Gastrocnemius medialis (tissue), 4 donors: Measurements from ENCODE around the gene BPGM. TPM values are rescaled to one million over a fixed set of nuclear protein-coding genes. Genes with fewer than 3 reads are reported as not detected.

Experiments
- ATAC-seq, 2 donors: fragments of 150-250 bp; one replicate each; pipeline ENCODE4 v1.9.1; 2016
- DNase-seq, 2 donors: peaks; one replicate each; pipeline ENCODE4 v3.0.0-alpha.2; 2019
- H3K27ac ChIP-seq, 4 donors: fragments of 200-600 bp; sonication (generic); 1 replicate in 1 of 4; 2 replicates in 3 of 4; pipeline ENCODE4 v1.5.1; 2016 to 2018; ENCODE audit warnings: mild to moderate bottlenecking in 2 of 4, moderate library complexity in 1 of 4
- H3K27me3 ChIP-seq, 3 donors: fragments of 200-600 bp; sonication (generic) in 2 of 3; 1 replicate in 1 of 3; 2 replicates in 2 of 3; pipeline versions ENCODE4 v1.5.1 to v1.6.0; 2016 to 2019; ENCODE audit warnings: mild to moderate bottlenecking in 1 of 3, moderate library complexity in 1 of 3
- H3K36me3 ChIP-seq, 2 donors: fragments of 200-600 bp; sonication (generic) in 1 of 2; one replicate each; pipeline ENCODE4 v1.5.1; 2017 to 2018
- H3K4me1 ChIP-seq, 2 donors: fragments of 200-600 bp; sonication (generic) in 1 of 2; one replicate each; pipeline ENCODE4 v1.5.1; 2016 to 2017; ENCODE audit warnings: mild to moderate bottlenecking in 2 of 2
- H3K4me3 ChIP-seq, 4 donors: fragments of 200-600 bp; sonication (generic) in 3 of 4; 1 replicate in 1 of 4; 2 replicates in 3 of 4; pipeline ENCODE4 v1.5.1; 2016 to 2019; ENCODE audit warnings: mild to moderate bottlenecking in 2 of 4
- H3K9me3 ChIP-seq, 3 donors: fragments of 200-600 bp; sonication (generic) in 2 of 3; 1 replicate in 1 of 3; 2 replicates in 2 of 3; pipeline ENCODE4 v1.5.1; 2016 to 2019
- CTCF ChIP-seq, 5 experiments: fragments of 450-650 bp in 3 of 5; fragments of 200-600 bp in 2 of 5; sonication (generic) in 2 of 5; IDR thresholded peaks in 4 of 5; conservative IDR thresholded peaks in 1 of 5; 1 replicate in 4 of 5; 2 replicates in 1 of 5; pipeline ENCODE4 v1.5.1; 2016 to 2019; ENCODE audit warnings: antibody characterized with exemption in 5 of 5, mild to moderate bottlenecking in 3 of 5, moderate library complexity in 3 of 5
- POLR2A ChIP-seq, 2 donors: fragments of 450-650 bp; IDR thresholded peaks; one replicate each; pipeline ENCODE4 v1.6.1; 2017; ENCODE audit warnings: antibody characterized with exemption in 2 of 2, mild to moderate bottlenecking in 2 of 2, moderate library complexity in 2 of 2
- in situ Hi-C, 4 donors: fragments of 200-750 bp; cut with MboI; loops; one replicate each; pipeline versions ENCODE4 v1.15.0 to v1.8.0; 2017; ENCODE audit warnings: low sequenced_read_pairs in 4 of 4
- intact Hi-C: fragments of 100-400 bp; cut with DNase I; formaldehyde crosslinking; loops from one replicate; pipeline ENCODE4 v1.15.1; 2023; ENCODE audit warnings: low total_unique reads
- total RNA-seq, 4 donors: library from RNA; depleted of rRNA; stranded (reverse); fragments of >200 nt; gene quantifications; one replicate each; pipeline versions ENCODE4 v1.1.0 to v1.2.3, GENCODE V29; 2016

The BPGM gene
- total RNA-seq, 4 donors from 2014 or later, result 11.3 to 24.5 (median 13.6) TPM

- in situ Hi-C loops, result loop anchor here in 1 of 4 donors (25.0 kb wide), 1 partner anchor 533 kb away; no protein-coding TSS in a partner anchor
- intact Hi-C loops, result no loop called here
- no peak for ATAC-seq
Observed at GRCh38 chr7:134654104-134654775, 7.6 kb downstream of the BPGM start.

DNA sequence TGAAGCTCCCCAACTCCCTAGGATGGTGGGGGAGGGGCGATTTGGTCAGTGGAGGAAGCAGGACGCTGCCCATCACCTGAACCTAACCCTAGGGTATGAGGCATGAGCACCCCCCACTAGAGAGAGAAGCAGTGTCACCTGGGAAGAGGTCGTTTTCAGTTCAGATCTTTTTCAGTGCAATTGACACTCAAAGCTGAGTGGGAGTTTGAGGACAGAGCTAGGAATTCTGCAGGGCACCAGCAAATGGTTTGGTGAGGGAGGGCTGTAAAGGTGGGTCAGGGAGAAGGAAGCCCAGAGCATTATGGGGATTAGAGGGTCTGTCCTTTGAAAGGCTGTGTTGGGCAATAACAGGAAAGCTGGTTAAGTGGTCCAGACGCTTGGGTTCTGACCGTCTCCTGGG lies 10.9 kb downstream of the BPGM start:
- Histone ChIP-seq H3K9me3 (no peaks in the 10 kb centered on the region), H3K4me1 (peaks cover 0 to 3% of the 10 kb centered on the region in 2 donors), H3K36me3 (peaks cover 0 to 14% of the 10 kb centered on the region in 2 donors), H3K4me3 (no peak overlapping the region), H3K27me3 (no peaks in the 10 kb centered on the region), H3K27ac (no peak overlapping the region)
- in situ Hi-C loops, result loop anchor here in 1 of 4 donors (25.0 kb wide), 1 partner anchor 530 kb away; no protein-coding TSS in a partner anchor
- DNase-seq (no peak), ATAC-seq (no peak)
- TF ChIP-seq POLR2A (IDR thresholded peaks at IDR 0.05), result no peak
- no peak for TF ChIP-seq CTCF (IDR thresholded peaks at IDR 0.05 in 4 of 5, conservative IDR thresholded peaks at IDR 0.05 in 1 of 5)
- intact Hi-C loops, result no loop called here

More at GRCh38 chr7:134654104-134654775, 7.6 kb downstream of the BPGM start:
- H3K9me3 ChIP-seq, result no peaks in the 10 kb centered on the region
- peaks cover 0 to 3% of the 10 kb centered on the region in 2 donors for H3K4me1 ChIP-seq
- H3K27ac ChIP-seq, result no peak overlapping the region
- no peaks in the 10 kb centered on the region for H3K27me3 ChIP-seq
- no peak for DNase-seq
- no peak overlapping the region for H3K4me3 ChIP-seq
- H3K36me3 ChIP-seq, result no peaks in the 10 kb centered on the region
- TF ChIP-seq CTCF (IDR thresholded peaks at IDR 0.05 in 4 of 5, conservative IDR thresholded peaks at IDR 0.05 in 1 of 5), result no peak
- no peak for TF ChIP-seq POLR2A (IDR thresholded peaks at IDR 0.05)

GRCh38 chr7:134660242-134660785 lies 13.7 kb downstream of the BPGM start:
- no peaks in the 10 kb centered on the region for H3K9me3 ChIP-seq
- H3K27ac ChIP-seq, result no peak overlapping the region
- in situ Hi-C loops (loop anchor here in 1 of 4 donors (25.0 kb wide), 1 partner anchor 527 kb away; no protein-coding TSS in a partner anchor), intact Hi-C loops (no loop called here)
- no peaks in the 10 kb centered on the region for H3K4me1 ChIP-seq
- no peak overlapping the region for H3K4me3 ChIP-seq
- DNase-seq, result no peak
- H3K36me3 ChIP-seq, result peaks cover 0 to 14% of the 10 kb centered on the region in 2 donors
- H3K27me3 ChIP-seq, result no peaks in the 10 kb centered on the region
- ATAC-seq, result no peak
- no peak for TF ChIP-seq POLR2A (IDR thresholded peaks at IDR 0.05)
- no peak for TF ChIP-seq CTCF (IDR thresholded peaks at IDR 0.05 in 4 of 5, conservative IDR thresholded peaks at IDR 0.05 in 1 of 5)

DNA sequence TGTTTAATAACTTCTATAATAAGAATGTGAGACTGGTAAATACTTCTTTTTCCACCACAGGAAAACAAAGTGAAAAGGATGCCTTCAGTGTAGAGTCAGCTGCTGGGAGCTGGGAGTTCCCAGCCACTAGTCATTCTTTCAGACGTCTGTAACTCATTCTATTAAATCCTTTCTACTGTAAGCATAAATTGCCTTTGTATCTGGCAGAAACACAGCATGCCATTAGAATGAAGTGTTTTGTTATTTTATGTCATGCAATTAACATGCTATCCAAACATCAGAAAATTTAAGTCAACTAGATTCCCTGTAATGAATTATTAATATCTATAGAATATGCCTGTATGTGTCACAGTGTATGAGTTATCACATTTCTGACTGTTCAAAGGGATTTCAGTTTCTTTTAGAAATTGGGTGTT lies 14.3 kb downstream of the BPGM start:
- H3K4me1 ChIP-seq, result no peaks in the 10 kb centered on the region
- no peaks in the 10 kb centered on the region for H3K27me3 ChIP-seq
- no peaks in the 10 kb centered on the region for H3K9me3 ChIP-seq
- DNase-seq (no peak), ATAC-seq (no peak)
- in situ Hi-C loops (loop anchor here in 1 of 4 donors (25.0 kb wide), 1 partner anchor 526 kb away; no protein-coding TSS in a partner anchor), intact Hi-C loops (no loop called here)
- no peak overlapping the region for H3K4me3 ChIP-seq
- no peak overlapping the region for H3K27ac ChIP-seq
- H3K36me3 ChIP-seq, result peaks cover 0 to 14% of the 10 kb centered on the region in 2 donors
- TF ChIP-seq POLR2A (IDR thresholded peaks at IDR 0.05) (no peak), CTCF (IDR thresholded peaks at IDR 0.05 in 4 of 5, conservative IDR thresholded peaks at IDR 0.05 in 1 of 5) (no peak)
